Prostate gland (tissue), 2 donors: Measurements from ENCODE around the gene GSDME. TPM values are rescaled to one million over a fixed set of nuclear protein-coding genes. Genes with fewer than 3 reads are reported as not detected.

Experiments used
- DNase-seq: peaks from one replicate; pipeline ENCODE4 v3.0.0-alpha.2; 2019; ENCODE audit warnings: low spot score
- H3K27ac ChIP-seq, 2 donors: fragments of 200-600 bp; sonication (generic); 2 replicates each; pipeline ENCODE4 v1.5.1; 2017 to 2019
- H3K27me3 ChIP-seq: fragments of 200-600 bp; sonication (generic); replicated peaks from 2 replicates; pipeline ENCODE4 v1.5.1; 2019; ENCODE audit not compliant: insufficient read depth
- H3K36me3 ChIP-seq, 2 donors: fragments of 200-600 bp; sonication (generic); 1 replicate in 1 of 2; 2 replicates in 1 of 2; pipeline versions ENCODE4 v1.5.1 to v1.8.1; 2017 to 2019
- H3K4me1 ChIP-seq: fragments of 200-600 bp; sonication (generic); replicated peaks from 2 replicates; pipeline ENCODE4 v1.5.1; 2019
- H3K4me3 ChIP-seq, 2 donors: fragments of 200-600 bp; sonication (generic); 2 replicates each; pipeline ENCODE4 v1.5.1; 2017 to 2019
- H3K9me3 ChIP-seq: fragments of 200-600 bp; sonication (generic); 2 replicates; pipeline ENCODE4 v1.5.1; 2017
- POLR2A ChIP-seq: fragments of 450-650 bp; IDR thresholded peaks from one replicate; pipeline ENCODE4 v1.6.1; 2016; ENCODE audit warnings: antibody characterized with exemption, mild to moderate bottlenecking
- POLR2AphosphoS5 ChIP-seq: sonication (generic); formaldehyde crosslinking; IDR thresholded peaks from one replicate; pipeline ENCODE4 v1.6.1; 2017; ENCODE audit warnings: antibody characterized with exemption
- WGBS: methylation state at CpG from one replicate; pipeline ENCODE4 v1.1.5; 2018; 5-methylcytosine and 5-hydroxymethylcytosine counted together
- intact Hi-C: fragments of 100-400 bp; cut with DNase I; formaldehyde crosslinking; loops from one replicate; pipeline ENCODE4 v1.14.2; 2022
- total RNA-seq, 2 donors: library from RNA; depleted of rRNA; stranded (reverse); fragments of >200 nt; gene quantifications; one replicate each; pipeline ENCODE4 v1.1.0, GENCODE V29; 2016
- TF ChIP-seq, protein P1 (sequence below), 4 experiments: fragments of 200-600 bp in 2 of 4; fragments of 450-650 bp in 2 of 4; sonication (generic) in 2 of 4; IDR thresholded peaks; 1 replicate in 3 of 4; 2 replicates in 1 of 4; pipeline ENCODE4 v1.5.1; 2016 to 2019; ENCODE audit warnings: antibody characterized with exemption in 4 of 4, mild to moderate bottlenecking in 2 of 4, moderate library complexity in 2 of 4

GSDME gene
- total RNA-seq, 2 donors from 2014 or later = 4.2 to 39.3 TPM

DNA sequence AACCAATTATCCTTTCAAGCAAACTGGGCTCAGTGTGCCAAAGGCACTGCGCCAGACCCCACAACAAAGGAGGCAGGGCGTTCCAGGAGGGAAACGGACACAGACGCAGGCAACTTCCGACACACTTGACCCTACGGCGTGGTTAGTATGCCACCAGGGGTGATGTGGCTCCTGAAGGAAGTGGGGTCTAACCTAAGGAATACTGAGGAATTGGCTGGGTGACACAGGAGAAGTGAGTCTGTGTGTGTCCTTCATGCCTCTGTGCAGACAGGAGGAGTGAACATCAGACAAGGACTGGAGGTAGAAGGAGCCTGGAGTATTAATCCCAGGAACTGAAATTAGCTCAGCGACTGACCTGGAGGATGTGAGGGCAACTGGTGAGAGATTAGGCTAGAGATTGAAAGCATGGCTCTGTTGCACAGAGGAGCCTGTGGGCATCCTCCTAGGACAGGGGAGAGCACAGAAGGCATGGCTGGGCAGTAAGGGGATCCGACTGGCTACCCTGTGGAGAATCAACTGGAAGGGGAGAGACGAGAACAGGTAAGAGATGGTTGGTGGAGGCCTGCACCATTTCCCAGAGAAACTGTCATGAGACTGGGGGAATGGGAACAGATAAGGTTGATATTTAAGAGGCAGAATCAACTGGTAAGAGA is 27.8 kb downstream of the GSDME start:
- Histone ChIP-seq H3K4me3 (no peak overlapping the region), H3K4me1 (no peaks in the 10 kb centered on the region), H3K36me3 (no peaks in the 10 kb centered on the region), H3K27ac (no peak overlapping the region), H3K27me3 (no peaks in the 10 kb centered on the region), H3K9me3 (no peaks in the 10 kb centered on the region)
- 49% methylated on average over 10 of the region's 10 CpGs for WGBS
- intact Hi-C loops = no loop called here
- TF ChIP-seq, protein P1, sequence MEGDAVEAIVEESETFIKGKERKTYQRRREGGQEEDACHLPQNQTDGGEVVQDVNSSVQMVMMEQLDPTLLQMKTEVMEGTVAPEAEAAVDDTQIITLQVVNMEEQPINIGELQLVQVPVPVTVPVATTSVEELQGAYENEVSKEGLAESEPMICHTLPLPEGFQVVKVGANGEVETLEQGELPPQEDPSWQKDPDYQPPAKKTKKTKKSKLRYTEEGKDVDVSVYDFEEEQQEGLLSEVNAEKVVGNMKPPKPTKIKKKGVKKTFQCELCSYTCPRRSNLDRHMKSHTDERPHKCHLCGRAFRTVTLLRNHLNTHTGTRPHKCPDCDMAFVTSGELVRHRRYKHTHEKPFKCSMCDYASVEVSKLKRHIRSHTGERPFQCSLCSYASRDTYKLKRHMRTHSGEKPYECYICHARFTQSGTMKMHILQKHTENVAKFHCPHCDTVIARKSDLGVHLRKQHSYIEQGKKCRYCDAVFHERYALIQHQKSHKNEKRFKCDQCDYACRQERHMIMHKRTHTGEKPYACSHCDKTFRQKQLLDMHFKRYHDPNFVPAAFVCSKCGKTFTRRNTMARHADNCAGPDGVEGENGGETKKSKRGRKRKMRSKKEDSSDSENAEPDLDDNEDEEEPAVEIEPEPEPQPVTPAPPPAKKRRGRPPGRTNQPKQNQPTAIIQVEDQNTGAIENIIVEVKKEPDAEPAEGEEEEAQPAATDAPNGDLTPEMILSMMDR (IDR thresholded peaks at IDR 0.05) = no peak
- TF ChIP-seq POLR2A (no peak), POLR2AphosphoS5 (no peak)
- no peak for DNase-seq

DNA sequence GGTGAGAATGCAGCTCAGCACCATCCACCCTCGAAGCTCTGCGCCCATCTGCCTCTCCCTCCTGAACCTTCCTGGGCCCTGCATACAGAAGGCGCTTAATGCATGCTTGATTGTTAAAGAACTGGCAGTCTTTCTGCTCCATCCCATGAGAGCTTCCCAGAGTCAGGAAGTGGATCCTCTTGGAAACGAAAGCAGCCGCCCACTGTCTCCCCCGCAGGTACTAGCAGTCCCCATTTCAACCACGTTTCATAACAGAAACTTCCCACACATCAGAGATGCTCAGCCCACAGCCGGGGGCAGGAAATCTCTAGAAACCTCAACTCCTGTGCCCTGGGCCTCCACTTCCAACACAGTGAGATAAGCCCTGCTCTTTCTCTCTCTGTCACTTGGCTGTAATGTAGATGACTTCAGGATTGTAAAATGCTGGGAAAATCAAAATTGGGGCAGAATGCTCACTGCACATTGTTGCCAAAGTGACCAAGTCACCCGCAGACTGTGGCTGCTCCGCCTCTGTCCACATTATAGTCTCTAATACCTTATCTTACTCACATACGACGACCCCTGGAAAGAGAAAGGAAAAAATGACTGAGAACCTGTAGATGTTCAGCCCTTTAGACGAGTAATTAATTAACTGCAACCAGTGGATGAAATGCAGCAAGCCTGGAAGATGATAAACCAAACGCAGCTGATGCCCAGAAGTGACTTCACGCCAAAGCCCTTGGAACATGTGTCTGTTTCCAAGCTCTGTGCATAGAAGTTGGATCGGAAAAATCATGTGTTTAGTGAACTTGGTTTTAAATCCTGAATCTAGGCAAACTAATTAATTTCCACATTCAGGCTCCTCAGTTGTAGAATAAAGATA is 28.5 kb downstream of the GSDME start:
- TF ChIP-seq POLR2AphosphoS5 (no peak), POLR2A (no peak)
- TF ChIP-seq, protein P1 (IDR thresholded peaks at IDR 0.05) = no peak
- DNase-seq = no peak
- no peaks in the 10 kb centered on the region for H3K4me1 ChIP-seq
- no peaks in the 10 kb centered on the region for H3K9me3 ChIP-seq
- 60% methylated on average over 16 of the region's 16 CpGs for WGBS
- H3K36me3 ChIP-seq = no peaks in the 10 kb centered on the region
- no peak overlapping the region for H3K4me3 ChIP-seq
- H3K27ac ChIP-seq = no peak overlapping the region
- H3K27me3 ChIP-seq = no peaks in the 10 kb centered on the region
- intact Hi-C loops = no loop called here

DNA sequence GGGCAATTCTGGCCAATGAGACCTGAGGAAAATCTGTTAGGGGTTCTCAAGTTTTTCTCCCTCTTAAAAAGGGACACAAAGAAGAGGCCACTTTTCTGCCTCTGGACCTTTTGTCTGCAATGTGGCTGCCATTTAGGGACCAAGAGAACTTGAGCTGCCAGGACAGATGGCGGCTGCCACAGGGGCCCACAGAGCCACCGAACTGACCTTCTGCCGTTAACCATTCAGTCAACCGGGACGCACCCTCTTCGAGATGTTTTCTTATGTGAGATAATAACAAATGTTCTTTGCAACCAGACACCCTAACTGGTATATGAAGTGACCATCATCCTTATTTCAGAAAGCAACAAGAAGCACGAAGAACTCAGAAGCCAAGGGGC is 29.2 kb downstream of the GSDME start:
- H3K4me1 ChIP-seq = no peaks in the 10 kb centered on the region
- 88% methylated on average over 7 of the region's 7 CpGs for WGBS
- no peaks in the 10 kb centered on the region for H3K27me3 ChIP-seq
- no peaks in the 10 kb centered on the region for H3K36me3 ChIP-seq
- H3K4me3 ChIP-seq = no peak overlapping the region
- H3K27ac ChIP-seq = no peak overlapping the region
- TF ChIP-seq, protein P1 (IDR thresholded peaks at IDR 0.05) = no peak
- TF ChIP-seq POLR2AphosphoS5 (no peak), POLR2A (no peak)
- no peaks in the 10 kb centered on the region for H3K9me3 ChIP-seq
- DNase-seq = no peak
- intact Hi-C loops = no loop called here

DNA sequence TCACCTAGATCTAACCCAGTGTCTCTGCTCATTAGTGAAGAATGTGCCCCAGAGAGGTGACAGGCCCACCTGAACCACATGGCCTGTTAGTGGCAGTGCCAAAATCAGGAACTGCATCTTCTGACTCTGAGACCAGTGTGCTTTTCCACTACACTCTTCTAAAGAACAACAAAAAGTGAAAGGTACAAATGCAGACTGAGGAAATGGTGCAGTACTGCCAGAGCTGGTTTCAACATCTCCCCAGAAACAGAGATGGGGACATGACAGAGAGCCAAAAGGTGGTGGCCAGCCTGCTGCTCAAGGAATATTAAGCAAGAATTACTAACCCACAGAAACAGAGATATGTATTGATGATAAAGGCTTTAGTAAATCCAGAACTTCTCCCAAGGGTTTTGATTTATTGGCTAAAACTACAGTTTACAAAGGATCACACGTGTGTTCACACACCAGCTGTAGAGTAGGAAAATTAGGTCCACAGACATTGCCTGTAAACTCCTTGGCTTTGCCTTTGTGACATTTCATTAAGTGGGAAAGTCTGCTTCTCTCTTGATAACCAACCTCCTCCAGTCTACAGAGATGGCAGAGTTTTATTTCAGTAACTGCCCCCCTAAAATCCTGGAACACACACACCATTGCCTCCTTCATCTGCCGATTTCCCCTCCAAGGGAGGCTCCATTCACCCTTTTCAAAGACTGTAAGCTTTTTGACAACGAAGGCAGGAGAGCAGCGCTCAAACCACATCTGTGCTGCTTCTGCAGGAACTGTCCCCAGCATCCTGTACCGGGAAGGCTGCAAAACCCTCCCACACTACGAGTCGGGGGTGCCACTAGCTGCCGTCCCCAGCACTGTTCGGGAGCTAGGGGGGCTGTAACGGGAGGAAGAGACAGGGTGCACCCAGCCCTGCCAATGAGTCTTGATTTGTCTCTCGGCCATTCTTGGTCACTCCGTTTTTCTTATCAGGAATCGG is 29.8 kb downstream of the GSDME start:
- Histone ChIP-seq H3K4me1 (no peaks in the 10 kb centered on the region), H3K27me3 (no peaks in the 10 kb centered on the region), H3K4me3 (no peak overlapping the region), H3K27ac (no peak overlapping the region), H3K9me3 (no peaks in the 10 kb centered on the region), H3K36me3 (no peaks in the 10 kb centered on the region)
- no peak for DNase-seq
- 90% methylated on average over 13 of the region's 13 CpGs for WGBS
- TF ChIP-seq, protein P1 (IDR thresholded peaks at IDR 0.05) = no peak
- no peak for TF ChIP-seq POLR2A
- TF ChIP-seq POLR2AphosphoS5 = no peak
- intact Hi-C loops = no loop called here
